SK-N-SH (cell line): ENCODE data around the gene BIRC6. TPM values are rescaled to one million over a fixed set of nuclear protein-coding genes. Genes with fewer than 3 reads are reported as not detected.
A peak's percentile ranks its signal among the peaks of the same experiment; 100 is the strongest.

Experiments
- CTCF ChIA-PET: fragments of 300-600, 350-600 bp; formaldehyde crosslinking; extraction: SDS; loops from one replicate; lab custom pipeline; 2021; lab: Yijun Ruan, JAX
- POLR2A ChIA-PET: fragments of 350-600 bp; sonication (Branson Sonifier 250); formaldehyde crosslinking; extraction: SDS; loops from one replicate; lab custom pipeline; 2020; ENCODE audit warnings: antibody characterized with exemption, inconsistent platforms; lab: Yijun Ruan, JAX
- DNase-seq: peaks from one replicate; pipeline ENCODE4 v3.0.0; 2012
- H2AFZ ChIP-seq: fragments of 200-600 bp; sonication (generic); 2 replicates; pipeline ENCODE4 v1.8.1; 2016; ENCODE audit warnings: antibody characterized with exemption, mild to moderate bottlenecking, low read depth
- H3F3A ChIP-seq: fragments of 200-600 bp; sonication (generic); replicated peaks from 2 replicates; pipeline ENCODE3; 2016; ENCODE audit warnings: antibody characterized with exemption, mild to moderate bottlenecking; ENCODE audit not compliant: insufficient read depth
- H3K27ac ChIP-seq, 2 experiments: fragments of 200-500 bp in 1 of 2; fragments of 200-600 bp in 1 of 2; sonication (Bioruptor generic) in 1 of 2; sonication (generic), shearing (Covaris generic) in 1 of 2; 2 replicates each; pipeline versions ENCODE4 v1.5.1 to v1.6.1; 2014 to 2016; ENCODE audit warnings: low read depth in 2 of 2, inconsistent platforms in 1 of 2, low read length in 1 of 2, mild to moderate bottlenecking in 1 of 2, mixed read lengths in 1 of 2
- H3K27me3 ChIP-seq: fragments of 200-600 bp; sonication (generic), shearing (Covaris generic); 2 replicates; pipeline ENCODE4 v1.6.1; 2016; ENCODE audit warnings: mixed run types; ENCODE audit not compliant: insufficient read depth
- H3K36me3 ChIP-seq, 2 experiments: fragments of 200-500 bp in 1 of 2; fragments of 200-600 bp in 1 of 2; sonication (Bioruptor generic) in 1 of 2; sonication (generic) in 1 of 2; replicated peaks in 1 of 2; 2 replicates each; pipeline versions ENCODE3 to v1.5.1; 2014 to 2016; ENCODE audit warnings: low read length in 1 of 2, mild to moderate bottlenecking in 1 of 2; ENCODE audit not compliant: insufficient read depth in 2 of 2, control insufficient read depth in 1 of 2
- H3K4me1 ChIP-seq, 2 experiments: fragments of 200-500 bp in 1 of 2; fragments of 200-600 bp in 1 of 2; sonication (Bioruptor generic) in 1 of 2; sonication (generic), shearing (Covaris generic) in 1 of 2; 2 replicates each; pipeline versions ENCODE4 v1.5.1 to v1.6.1; 2014 to 2016; ENCODE audit warnings: low read depth in 1 of 2, low read length in 1 of 2, mixed run types in 1 of 2; ENCODE audit not compliant: insufficient read depth in 2 of 2, control insufficient read depth in 1 of 2
- H3K4me2 ChIP-seq: fragments of 200-600 bp; sonication (generic), shearing (Covaris generic); 2 replicates; pipeline ENCODE4 v1.6.1; 2017; ENCODE audit warnings: mixed run types
- H3K4me3 ChIP-seq, 2 experiments: fragments of 200-500 bp in 1 of 2; fragments of 200-600 bp in 1 of 2; sonication (Bioruptor generic) in 1 of 2; sonication (generic), shearing (Covaris generic) in 1 of 2; 2 replicates each; pipeline versions ENCODE4 v1.5.1 to v1.8.1; 2014 to 2016; ENCODE audit warnings: low read depth in 2 of 2, inconsistent platforms in 1 of 2, low read length in 1 of 2, mild to moderate bottlenecking in 1 of 2, mixed read lengths in 1 of 2, moderate library complexity in 1 of 2
- H3K79me2 ChIP-seq: fragments of 200-600 bp; sonication (generic); 2 replicates; pipeline ENCODE4 v1.8.1; 2017; ENCODE audit warnings: mild to moderate bottlenecking; ENCODE audit not compliant: insufficient read depth
- H3K9ac ChIP-seq: fragments of 200-600 bp; sonication (generic); 2 replicates; pipeline ENCODE4 v1.6.1; 2017; ENCODE audit warnings: mixed run types
- H3K9me2 ChIP-seq: fragments of 200-600 bp; sonication (generic); 2 replicates; pipeline ENCODE4 v1.6.1; 2017; ENCODE audit warnings: mixed run types
- H3K9me3 ChIP-seq: fragments of 200-600 bp; sonication (generic); 2 replicates; pipeline ENCODE4 v1.6.1; 2017; ENCODE audit warnings: mixed run types, mild to moderate bottlenecking, moderate library complexity
- H4K20me1 ChIP-seq: fragments of 200-600 bp; sonication (generic); 2 replicates; pipeline ENCODE4 v1.6.1; 2017; ENCODE audit warnings: mild to moderate bottlenecking, mixed run types; ENCODE audit not compliant: insufficient read depth
- CTCF ChIP-seq: fragments of 200-600 bp; sonication (generic); IDR thresholded peaks from 2 replicates; pipeline ENCODE4 v1.6.1; 2017; ENCODE audit warnings: antibody characterized with exemption, mild to moderate bottlenecking, moderate library complexity
- ELF1 ChIP-seq: IDR thresholded peaks from 2 replicates; pipeline ENCODE4 v1.4.0; 2012
- FOSL2 ChIP-seq: IDR thresholded peaks from 2 replicates; pipeline ENCODE4 v1.4.0; 2012; ENCODE audit warnings: low read depth, mild to moderate bottlenecking, moderate library complexity, borderline replicate concordance
- FOXM1 ChIP-seq: IDR thresholded peaks from 2 replicates; pipeline ENCODE4 v1.4.0; 2012; ENCODE audit warnings: low read depth, mild to moderate bottlenecking
- GABPA ChIP-seq: IDR thresholded peaks from 2 replicates; pipeline ENCODE4 v1.4.0; 2012; ENCODE audit warnings: low read depth, mild to moderate bottlenecking
- GATA2 ChIP-seq: sonication (generic); formaldehyde crosslinking; IDR thresholded peaks from 2 replicates; pipeline ENCODE4 v1.5.0; 2020; ENCODE audit warnings: mild to moderate bottlenecking, missing genetic modification reagents
- MXI1 ChIP-seq: IDR thresholded peaks from 2 replicates; pipeline ENCODE4 v1.6.1; 2012; ENCODE audit warnings: mild to moderate bottlenecking, low read depth, low read length, improper control_type of control experiment
- NFIC ChIP-seq: IDR thresholded peaks from 2 replicates; pipeline ENCODE4 v1.4.0; 2012; ENCODE audit warnings: borderline replicate concordance
- RCOR1 ChIP-seq: fragments of 150-350 bp; IDR thresholded peaks from 2 replicates; pipeline ENCODE4 v1.6.1; 2017; ENCODE audit warnings: antibody characterized with exemption, low read length
- SMC3 ChIP-seq: IDR thresholded peaks from 2 replicates; pipeline ENCODE4 v1.6.1; 2012; ENCODE audit warnings: low read depth, low read length, improper control_type of control experiment
- TCF12 ChIP-seq: IDR thresholded peaks from 2 replicates; pipeline ENCODE4 v1.4.0; 2012
- YY1 ChIP-seq: IDR thresholded peaks from 2 replicates; pipeline ENCODE4 v1.4.0; 2012; ENCODE audit warnings: low read depth, mild to moderate bottlenecking
- WGBS: methylation state at CpG from one replicate; pipeline ENCODE4 v1.1.6; 2017; ENCODE audit warnings: low lambda C conversion rate; 5-methylcytosine and 5-hydroxymethylcytosine counted together
- polyA plus RNA-seq, 3 experiments: library from polyadenylated mRNA; depleted of rRNA; stranded (reverse); fragments of >200 nt; gene quantifications; 2 replicates each; pipeline ENCODE4 v1.2.3, GENCODE V29; 2012
- TF ChIP-seq, protein P1 (sequence below): IDR thresholded peaks from 2 replicates; pipeline ENCODE4 v1.6.1; 2012; ENCODE audit warnings: mild to moderate bottlenecking, low read depth, low read length, moderate library complexity

BIRC6 gene
- polyA plus RNA-seq, 1 of the 3 experiments (the other 2 are of a cell fraction): 28.9 TPM

GRCh38 chr2:32627814-32628579, 271.2 kb downstream of the BIRC6 start, which contains the start of gene TTC27 (continued):
- TF ChIP-seq, protein P1, sequence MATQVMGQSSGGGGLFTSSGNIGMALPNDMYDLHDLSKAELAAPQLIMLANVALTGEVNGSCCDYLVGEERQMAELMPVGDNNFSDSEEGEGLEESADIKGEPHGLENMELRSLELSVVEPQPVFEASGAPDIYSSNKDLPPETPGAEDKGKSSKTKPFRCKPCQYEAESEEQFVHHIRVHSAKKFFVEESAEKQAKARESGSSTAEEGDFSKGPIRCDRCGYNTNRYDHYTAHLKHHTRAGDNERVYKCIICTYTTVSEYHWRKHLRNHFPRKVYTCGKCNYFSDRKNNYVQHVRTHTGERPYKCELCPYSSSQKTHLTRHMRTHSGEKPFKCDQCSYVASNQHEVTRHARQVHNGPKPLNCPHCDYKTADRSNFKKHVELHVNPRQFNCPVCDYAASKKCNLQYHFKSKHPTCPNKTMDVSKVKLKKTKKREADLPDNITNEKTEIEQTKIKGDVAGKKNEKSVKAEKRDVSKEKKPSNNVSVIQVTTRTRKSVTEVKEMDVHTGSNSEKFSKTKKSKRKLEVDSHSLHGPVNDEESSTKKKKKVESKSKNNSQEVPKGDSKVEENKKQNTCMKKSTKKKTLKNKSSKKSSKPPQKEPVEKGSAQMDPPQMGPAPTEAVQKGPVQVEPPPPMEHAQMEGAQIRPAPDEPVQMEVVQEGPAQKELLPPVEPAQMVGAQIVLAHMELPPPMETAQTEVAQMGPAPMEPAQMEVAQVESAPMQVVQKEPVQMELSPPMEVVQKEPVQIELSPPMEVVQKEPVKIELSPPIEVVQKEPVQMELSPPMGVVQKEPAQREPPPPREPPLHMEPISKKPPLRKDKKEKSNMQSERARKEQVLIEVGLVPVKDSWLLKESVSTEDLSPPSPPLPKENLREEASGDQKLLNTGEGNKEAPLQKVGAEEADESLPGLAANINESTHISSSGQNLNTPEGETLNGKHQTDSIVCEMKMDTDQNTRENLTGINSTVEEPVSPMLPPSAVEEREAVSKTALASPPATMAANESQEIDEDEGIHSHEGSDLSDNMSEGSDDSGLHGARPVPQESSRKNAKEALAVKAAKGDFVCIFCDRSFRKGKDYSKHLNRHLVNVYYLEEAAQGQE: no peak
- no peak for TF ChIP-seq CTCF
- peak; percentile 56 for TF ChIP-seq NFIC
- TF ChIP-seq RCOR1: no peak
- peak; percentile 61 for TF ChIP-seq GABPA
- no peak for TF ChIP-seq SMC3
- TF ChIP-seq ELF1: peak; percentile 89
- peak; percentile 98 for TF ChIP-seq YY1
- TF ChIP-seq FOXM1: no peak
- peak; percentile 100 for TF ChIP-seq MXI1

- H3K36me3 ChIP-seq: peaks cover 33 to 45% of the 10 kb centered on the region in 2 experiments
- H3K27ac ChIP-seq: peak overlapping the region in 1 of 2 experiments; percentile 73; a peak in 2 of 4 replicates
- no peak overlapping the region for H3K4me3 ChIP-seq
- DNase-seq: no peak
- 87% methylated on average over 5 of the region's 5 CpGs for WGBS
- peaks cover 10 to 14% of the 10 kb centered on the region in 2 experiments; a peak in 2 of 4 replicates for H3K4me1 ChIP-seq
- H3K27me3 ChIP-seq: no peaks in the 10 kb centered on the region
- H3K79me2 ChIP-seq: peaks cover 22% of the 10 kb centered on the region
- H3F3A ChIP-seq: peaks cover 21% of the 10 kb centered on the region
- CTCF ChIA-PET: interaction anchor here (1.8 kb wide), 1 partner anchor 18 kb away, joined by 4 read pairs; no protein-coding TSS in a partner anchor
- peak overlapping the region; percentile 20 for H3K9ac ChIP-seq
- H3K9me2 ChIP-seq: no peaks in the 10 kb centered on the region
- no peaks in the 10 kb centered on the region for H3K9me3 ChIP-seq
- H2AFZ ChIP-seq: no peak overlapping the region
- no peak overlapping the region for H3K4me2 ChIP-seq
- POLR2A ChIA-PET: no interaction called here
- TF ChIP-seq TCF12: 0 out of 2 replicates have a peak, but pooled peaks have one; percentile 5
- TF ChIP-seq GATA2 (CRISPR knock-in tag): no peak
- peak; percentile 53; the same call in 1 of the 2 replicates for TF ChIP-seq FOSL2
- no peaks in the 10 kb centered on the region for H4K20me1 ChIP-seq
Observed at GRCh38 chr2:32632089-32632488, 275.3 kb downstream of the BIRC6 start.
